Muscle layer of colon (tissue), 2 donors: ENCODE results near the gene SDCBP2.

Source experiments
- H3K27ac ChIP-seq: one replicate; pipeline ENCODE4 v1.7.0; 2013; ENCODE audit warnings: low read depth, mild to moderate bottlenecking, low read length, moderate library complexity
- H3K27me3 ChIP-seq, 2 donors: one replicate each; pipeline ENCODE4 v1.7.0; 2013; ENCODE audit warnings: low read length in 2 of 2, mild to moderate bottlenecking in 2 of 2; ENCODE audit not compliant: insufficient read depth in 2 of 2, control insufficient read depth in 1 of 2
- H3K36me3 ChIP-seq: one replicate; pipeline ENCODE4 v1.7.0; 2013; ENCODE audit warnings: mild to moderate bottlenecking, low read length; ENCODE audit not compliant: insufficient read depth
- H3K4me1 ChIP-seq: one replicate; pipeline ENCODE4 v1.7.0; 2013; ENCODE audit warnings: mild to moderate bottlenecking, low read length; ENCODE audit not compliant: insufficient read depth
- H3K4me3 ChIP-seq, 2 donors: one replicate each; pipeline ENCODE4 v1.7.0; 2013; ENCODE audit warnings: low read length in 2 of 2, low read depth in 1 of 2, mild to moderate bottlenecking in 1 of 2, moderate library complexity in 1 of 2
- H3K9ac ChIP-seq: one replicate; pipeline ENCODE4 v1.7.0; 2013; ENCODE audit warnings: low read length
- H3K9me3 ChIP-seq: one replicate; pipeline ENCODE4 v1.7.0; 2013; ENCODE audit warnings: mild to moderate bottlenecking, low read length
- donor health status: abdominal sarcoma.
- donor health status: Adenocarcinoma of cecum.

SDCBP2 gene, protein sequence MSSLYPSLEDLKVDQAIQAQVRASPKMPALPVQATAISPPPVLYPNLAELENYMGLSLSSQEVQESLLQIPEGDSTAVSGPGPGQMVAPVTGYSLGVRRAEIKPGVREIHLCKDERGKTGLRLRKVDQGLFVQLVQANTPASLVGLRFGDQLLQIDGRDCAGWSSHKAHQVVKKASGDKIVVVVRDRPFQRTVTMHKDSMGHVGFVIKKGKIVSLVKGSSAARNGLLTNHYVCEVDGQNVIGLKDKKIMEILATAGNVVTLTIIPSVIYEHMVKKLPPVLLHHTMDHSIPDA

DNA sequence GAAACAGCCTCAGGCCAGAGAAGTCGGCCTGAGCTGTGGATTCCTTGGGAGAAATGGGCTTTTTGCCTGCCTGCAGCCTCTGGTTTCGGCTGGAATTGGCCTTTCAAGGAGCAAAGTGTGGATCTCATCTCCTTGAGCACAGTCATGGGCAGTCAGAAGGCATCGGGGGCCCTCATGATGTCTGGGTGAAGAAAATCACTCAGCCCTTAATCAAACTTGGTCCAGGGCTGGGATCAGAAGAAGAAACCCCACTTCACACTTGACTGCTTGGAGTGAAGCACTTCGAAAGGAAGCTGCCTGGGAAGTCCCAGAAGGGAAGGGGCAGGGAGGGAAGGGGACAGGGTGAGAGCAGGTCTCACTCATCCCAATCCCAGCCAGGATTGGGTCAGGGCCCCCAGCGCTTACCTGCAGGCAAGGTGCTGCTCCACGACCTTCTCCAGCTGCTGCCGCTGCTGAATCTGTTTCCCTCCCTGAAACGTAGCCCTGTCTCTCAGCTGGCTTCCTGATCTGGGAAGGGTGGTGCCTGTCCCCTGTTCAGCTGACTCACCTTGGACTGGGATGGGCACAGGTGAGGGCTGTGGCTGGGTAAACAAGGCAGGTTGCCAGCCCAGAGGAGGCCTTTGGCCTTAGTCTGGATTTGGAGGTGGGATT lies at the start of gene SDCBP2:
SDCBP2 (minus strand) TSS at position 460 of the 651 bp plus-strand sequence. CDS start 8,723 bp downstream, outside the sequence.
- H3K36me3 ChIP-seq: peaks cover 4% of the 10 kb centered on the region

GRCh38 chr20:1378735-1379125 lies 49.8 kb upstream of the SDCBP2 start:
- peaks cover 8% of the 10 kb centered on the region for H3K36me3 ChIP-seq
- H3K4me1 ChIP-seq: peaks cover 36% of the 10 kb centered on the region
- H3K27me3 ChIP-seq: no peaks in the 10 kb centered on the region
- no peak overlapping the region for H3K9ac ChIP-seq
- H3K27ac ChIP-seq: no peak overlapping the region
- H3K4me3 ChIP-seq: no peak overlapping the region
- H3K9me3 ChIP-seq: no peaks in the 10 kb centered on the region

More for the DNA sequence above, at the start of gene SDCBP2:
- H3K27ac ChIP-seq: no peak within 1 kb of the TSS
- peaks cover 41% of the 10 kb centered on the region for H3K4me1 ChIP-seq
- H3K4me3 ChIP-seq: no peak within 1 kb of the TSS
- H3K9me3 ChIP-seq: no peaks in the 10 kb centered on the region
- no peak within 1 kb of the TSS for H3K9ac ChIP-seq
- H3K27me3 ChIP-seq: no peaks in the 10 kb centered on the region

GRCh38 chr20:1377984-1378734 lies 49.2 kb upstream of the SDCBP2 start:
- H3K27me3 ChIP-seq: no peaks in the 10 kb centered on the region
- no peak overlapping the region for H3K4me3 ChIP-seq
- H3K27ac ChIP-seq: no peak overlapping the region
- peaks cover 32% of the 10 kb centered on the region for H3K4me1 ChIP-seq
- H3K36me3 ChIP-seq: peaks cover 10% of the 10 kb centered on the region
- H3K9me3 ChIP-seq: no peaks in the 10 kb centered on the region
- no peak overlapping the region for H3K9ac ChIP-seq

GRCh38 chr20:1377341-1377871 lies 48.5 kb upstream of the SDCBP2 start:
- no peak overlapping the region for H3K4me3 ChIP-seq
- no peak overlapping the region for H3K27ac ChIP-seq
- no peaks in the 10 kb centered on the region for H3K27me3 ChIP-seq
- H3K9ac ChIP-seq: no peak overlapping the region
- H3K9me3 ChIP-seq: no peaks in the 10 kb centered on the region
- peaks cover 25% of the 10 kb centered on the region for H3K4me1 ChIP-seq
- peaks cover 13% of the 10 kb centered on the region for H3K36me3 ChIP-seq

DNA sequence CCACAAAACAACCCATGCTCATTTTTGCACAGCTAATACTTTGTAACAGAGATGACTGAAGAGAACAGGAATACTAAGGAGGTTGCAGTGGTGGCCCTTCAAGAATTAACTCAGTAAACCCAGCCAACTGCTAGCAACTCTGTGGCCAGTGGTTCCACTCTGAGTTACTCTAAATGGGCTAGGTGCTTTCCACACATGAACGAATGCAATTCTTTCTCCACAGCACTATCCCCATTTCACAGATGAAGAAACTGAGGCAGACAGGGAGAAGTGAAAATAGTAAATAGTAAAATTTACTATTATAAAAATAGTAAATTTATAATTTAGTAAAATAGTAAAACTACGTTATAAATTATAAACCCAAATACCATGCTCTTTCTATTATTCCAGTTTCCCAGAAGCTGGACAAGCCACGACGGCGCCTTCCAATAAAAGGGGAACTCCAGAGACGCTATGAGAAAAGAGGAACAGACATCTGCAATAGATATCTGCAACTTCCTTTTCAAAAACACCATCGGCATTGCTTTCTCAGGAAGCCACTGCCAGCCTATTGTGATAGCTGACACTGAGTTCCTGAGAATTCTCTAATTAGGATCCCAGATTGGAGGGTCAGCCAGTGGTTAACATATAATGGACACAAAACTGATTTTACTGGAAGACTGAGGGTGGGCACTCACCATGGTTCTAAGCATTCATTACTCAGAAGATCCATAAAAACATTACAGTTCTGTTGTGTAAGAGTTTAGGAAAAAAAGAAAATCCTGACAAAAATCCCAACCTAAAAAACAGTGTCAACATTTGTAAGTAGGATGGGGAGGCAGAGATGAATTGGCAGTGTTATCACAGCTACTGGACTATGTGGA lies 47.7 kb upstream of the SDCBP2 start:
- Histone ChIP-seq H3K27ac (no peak overlapping the region), H3K9ac (no peak overlapping the region)

DNA sequence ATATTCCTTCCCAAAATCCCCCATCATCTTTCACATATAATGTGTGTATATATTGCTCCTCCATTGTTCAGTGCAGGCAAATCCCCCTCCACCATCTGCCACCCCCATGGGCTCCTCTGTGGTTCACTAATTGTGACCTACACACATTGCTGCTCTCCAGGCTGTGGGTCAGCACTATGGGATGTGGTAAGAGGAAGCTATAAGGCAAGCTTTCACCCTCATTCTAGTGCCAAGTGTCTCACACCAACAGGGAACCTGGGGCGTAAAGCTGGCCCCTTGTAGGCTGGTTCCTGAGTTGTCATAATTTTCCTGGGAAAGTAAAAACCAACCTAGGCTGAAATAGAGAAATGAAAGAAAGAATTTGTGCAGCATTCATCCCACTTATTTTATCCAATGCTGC lies 47.1 kb upstream of the SDCBP2 start:
- Histone ChIP-seq H3K4me1 (peaks cover 18% of the 10 kb centered on the region), H3K9me3 (no peaks in the 10 kb centered on the region), H3K4me3 (no peak overlapping the region), H3K27ac (no peak overlapping the region), H3K36me3 (peaks cover 24% of the 10 kb centered on the region), H3K27me3 (no peaks in the 10 kb centered on the region), H3K9ac (no peak overlapping the region)

More for the DNA sequence above, 47.7 kb upstream of the SDCBP2 start:
- Histone ChIP-seq H3K4me1 (peaks cover 17% of the 10 kb centered on the region), H3K9me3 (no peaks in the 10 kb centered on the region), H3K36me3 (peaks cover 20% of the 10 kb centered on the region), H3K4me3 (no peak overlapping the region), H3K27me3 (no peaks in the 10 kb centered on the region)

DNA sequence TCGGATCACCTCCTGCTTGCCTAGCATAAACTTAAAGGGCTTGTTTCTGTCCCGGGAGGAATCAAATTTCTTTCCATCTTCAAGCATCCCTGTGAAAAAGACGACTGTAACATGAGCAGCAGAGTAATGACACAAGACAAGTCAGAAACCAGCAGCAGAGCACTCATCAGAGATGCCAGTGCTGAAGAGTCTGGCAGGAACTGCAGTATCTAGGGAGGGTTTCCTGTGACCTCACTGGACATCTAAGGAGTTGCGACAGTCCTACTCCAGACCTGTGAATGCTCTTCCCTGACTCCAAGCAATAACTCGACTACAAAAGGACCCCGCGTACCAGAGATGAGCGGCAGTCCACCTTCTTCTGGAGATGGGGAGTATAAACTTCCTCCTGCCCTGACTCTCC lies 46.6 kb upstream of the SDCBP2 start:
- Histone ChIP-seq H3K36me3 (peaks cover 28% of the 10 kb centered on the region), H3K9ac (no peak overlapping the region), H3K4me3 (no peak overlapping the region), H3K4me1 (peaks cover 23% of the 10 kb centered on the region), H3K9me3 (no peaks in the 10 kb centered on the region), H3K27me3 (no peaks in the 10 kb centered on the region), H3K27ac (no peak overlapping the region)

DNA sequence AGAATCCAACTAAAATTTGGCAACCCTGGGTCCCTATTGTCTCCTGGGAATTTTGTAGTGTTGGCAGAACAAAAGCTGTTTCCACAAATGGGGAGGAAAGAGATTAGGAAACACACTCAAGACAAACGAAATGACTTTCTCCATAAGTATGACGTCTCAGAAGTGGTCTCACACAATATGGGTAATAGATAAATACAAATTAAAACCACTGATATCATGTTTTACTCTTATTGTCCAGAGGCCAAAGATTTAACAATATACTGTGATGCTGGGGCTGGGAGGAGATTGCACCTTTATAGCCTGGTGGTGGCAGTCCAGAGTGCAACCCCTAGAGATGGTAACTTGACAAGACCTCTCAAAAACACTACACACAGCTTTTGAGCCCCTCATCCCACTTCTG lies 45.3 kb upstream of the SDCBP2 start:
- Histone ChIP-seq H3K36me3 (peaks cover 28% of the 10 kb centered on the region), H3K9ac (no peak overlapping the region), H3K4me1 (peaks cover 30% of the 10 kb centered on the region), H3K27ac (no peak overlapping the region), H3K27me3 (no peaks in the 10 kb centered on the region), H3K4me3 (no peak overlapping the region), H3K9me3 (no peaks in the 10 kb centered on the region)

GRCh38 chr20:1373614-1374013 lies 44.7 kb upstream of the SDCBP2 start:
- Histone ChIP-seq H3K4me1 (peaks cover 34% of the 10 kb centered on the region), H3K9ac (no peak overlapping the region), H3K27ac (no peak overlapping the region), H3K27me3 (no peaks in the 10 kb centered on the region), H3K9me3 (no peaks in the 10 kb centered on the region), H3K4me3 (no peak overlapping the region), H3K36me3 (peaks cover 30% of the 10 kb centered on the region)

- peaks cover 33% of the 10 kb centered on the region for H3K36me3 ChIP-seq
- no peak overlapping the region for H3K4me3 ChIP-seq
- H3K9me3 ChIP-seq: no peaks in the 10 kb centered on the region
- H3K4me1 ChIP-seq: peaks cover 39% of the 10 kb centered on the region
- no peak overlapping the region for H3K27ac ChIP-seq
- H3K9ac ChIP-seq: no peak overlapping the region
- no peaks in the 10 kb centered on the region for H3K27me3 ChIP-seq
Observed at GRCh38 chr20:1373036-1373435, 44.1 kb upstream of the SDCBP2 start.
